ENCODE data around the gene E2F3. TPM values are rescaled to one million over a fixed set of nuclear protein-coding genes. Genes with fewer than 3 reads are reported as not detected.
A peak's percentile ranks its signal among the peaks of the same experiment; 100 is the strongest.

The E2F3 gene
- total and polyA plus RNA-seq, 10 of the 15 experiments (the other 5 are each of a cell fraction or from before 2014, with no cell fraction given) = 5.1 to 16.8 (median 10.6) TPM

DNA sequence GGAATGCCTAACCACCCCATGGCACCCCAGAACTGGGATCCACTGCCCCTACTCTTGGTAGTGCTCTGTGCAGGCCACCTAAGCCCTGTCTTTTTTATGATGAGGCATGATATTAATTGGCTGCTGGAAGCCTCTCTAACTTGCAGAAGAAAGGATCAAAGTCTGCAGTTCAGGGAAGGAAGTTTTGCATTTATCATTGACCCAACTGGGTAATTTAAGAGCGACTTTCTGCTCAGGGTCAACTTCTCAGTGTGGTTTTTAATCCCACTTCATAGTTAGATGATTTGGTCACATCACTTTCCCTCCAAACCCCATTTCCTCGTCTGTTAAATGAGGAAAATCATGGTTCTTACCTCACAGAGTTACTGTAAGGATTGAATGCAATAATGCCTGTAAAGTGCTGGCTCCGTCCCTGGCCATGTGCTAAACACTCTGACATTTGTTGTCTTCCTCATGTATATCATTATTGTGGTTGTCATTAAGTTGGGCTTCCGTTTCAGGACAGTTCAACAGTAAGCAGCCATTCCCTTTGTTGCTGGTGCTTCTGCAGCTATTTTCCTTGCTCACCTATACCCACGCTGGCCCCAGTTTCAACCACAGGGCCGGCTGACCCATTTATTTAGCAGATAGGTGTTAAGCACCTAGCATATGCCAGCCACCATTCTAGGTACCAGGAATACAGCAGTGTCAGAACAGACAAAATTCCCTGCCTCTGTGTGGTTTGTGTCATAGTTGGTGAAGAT lies 14.2 kb downstream of the E2F3 start:
- WGBS (ENCODE audit: insufficient coverage, insufficient replicate concordance, low lambda C conversion rate, missing lambda C conversion rate) = 65% methylated on average over 6 of the region's 6 CpGs
- Histone ChIP-seq H3K9ac (ENCODE audit: control insufficient read depth, insufficient read depth, low read length) (no peak overlapping the region), H3K4me1 (ENCODE audit: control insufficient read depth, insufficient read depth, low read length) (peaks cover 26% of the 10 kb centered on the region), H3K27ac (ENCODE audit: control insufficient read depth, insufficient read depth) (no peak overlapping the region; the same call in 1 of the 2 replicates), H3K4me2 (ENCODE audit: control insufficient read depth, insufficient read depth) (peak overlapping the region; percentile 28), H3K4me3 (peak overlapping the region; percentile 20; the same call in 1 of the 2 replicates), H3K9me3 (replicated peaks; ENCODE audit: control insufficient read depth, insufficient read depth, low read length) (no peaks in the 10 kb centered on the region), H4K20me1 (ENCODE audit: control insufficient read depth, insufficient read depth) (peaks cover 3% of the 10 kb centered on the region; the same call in 1 of the 2 replicates), H3K79me2 (ENCODE audit: control insufficient read depth, insufficient read depth, low read length) (peaks cover 92% of the 10 kb centered on the region), H2AFZ (ENCODE audit: control insufficient read depth, low read depth, low read length) (no peak overlapping the region), H3K27me3 (replicated peaks in 1 of 2; ENCODE audit: control insufficient read depth in 2 of 2, insufficient read depth in 2 of 2, low read length in 1 of 2) (no peaks in the 10 kb centered on the region), H3K36me3 (ENCODE audit: control insufficient read depth in 2 of 2, insufficient read depth in 2 of 2, low read length in 1 of 2) (peaks cover 3% of the 10 kb centered on the region in 2 experiments; a peak in 2 of 4 replicates)
- CTCF ChIA-PET = no interaction called here
- SMC1A ChIA-PET (ENCODE audit: uncharacterized antibody, unreplicated experiment) = interaction anchor here (0.7 to 3.9 kb wide), 5 partner anchors 9 to 251 kb away, joined by 3 to 30 read pairs (median 4); no protein-coding TSS in a partner anchor
- ATAC-seq (peak; percentile 61), FAIRE-seq (no peak), DNase-seq (ENCODE audit: low read depth, low spot score) (no peak)
- POLR2A ChIA-PET = no interaction called here
- intact Hi-C loops (cut with micrococcal nuclease; ENCODE audit: unreplicated experiment) (no loop called here), in situ Hi-C loops (cut with MboI) (no loop called here)
- RAD21 ChIA-PET (ENCODE audit: unreplicated experiment) = no interaction called here
- BruUV-seq (replicated peaks) = no TSS peak
- TF ChIP-seq SMARCA5 (IDR thresholded peaks at IDR 0.05) = no peak
- no peak for TF ChIP-seq MTA3 (IDR thresholded peaks at IDR 0.05; ENCODE audit: borderline replicate concordance, low read length)
- peak; percentile 26 for TF ChIP-seq CUX1 (IDR thresholded peaks at IDR 0.05; ENCODE audit: insufficient replicate concordance, low read depth, low read length)
- no peak for TF ChIP-seq NFYB (IDR thresholded peaks at IDR 0.05; ENCODE audit: insufficient read depth, low read depth, low read length)
- peak; percentile 40; the same call in 1 of the 2 replicates for TF ChIP-seq IKZF1 (conservative IDR thresholded peaks at IDR 0.05)
- no peak for TF ChIP-seq TCF12 (IDR thresholded peaks at IDR 0.05; ENCODE audit: low read depth, low read length)
- TF ChIP-seq, protein P1, sequence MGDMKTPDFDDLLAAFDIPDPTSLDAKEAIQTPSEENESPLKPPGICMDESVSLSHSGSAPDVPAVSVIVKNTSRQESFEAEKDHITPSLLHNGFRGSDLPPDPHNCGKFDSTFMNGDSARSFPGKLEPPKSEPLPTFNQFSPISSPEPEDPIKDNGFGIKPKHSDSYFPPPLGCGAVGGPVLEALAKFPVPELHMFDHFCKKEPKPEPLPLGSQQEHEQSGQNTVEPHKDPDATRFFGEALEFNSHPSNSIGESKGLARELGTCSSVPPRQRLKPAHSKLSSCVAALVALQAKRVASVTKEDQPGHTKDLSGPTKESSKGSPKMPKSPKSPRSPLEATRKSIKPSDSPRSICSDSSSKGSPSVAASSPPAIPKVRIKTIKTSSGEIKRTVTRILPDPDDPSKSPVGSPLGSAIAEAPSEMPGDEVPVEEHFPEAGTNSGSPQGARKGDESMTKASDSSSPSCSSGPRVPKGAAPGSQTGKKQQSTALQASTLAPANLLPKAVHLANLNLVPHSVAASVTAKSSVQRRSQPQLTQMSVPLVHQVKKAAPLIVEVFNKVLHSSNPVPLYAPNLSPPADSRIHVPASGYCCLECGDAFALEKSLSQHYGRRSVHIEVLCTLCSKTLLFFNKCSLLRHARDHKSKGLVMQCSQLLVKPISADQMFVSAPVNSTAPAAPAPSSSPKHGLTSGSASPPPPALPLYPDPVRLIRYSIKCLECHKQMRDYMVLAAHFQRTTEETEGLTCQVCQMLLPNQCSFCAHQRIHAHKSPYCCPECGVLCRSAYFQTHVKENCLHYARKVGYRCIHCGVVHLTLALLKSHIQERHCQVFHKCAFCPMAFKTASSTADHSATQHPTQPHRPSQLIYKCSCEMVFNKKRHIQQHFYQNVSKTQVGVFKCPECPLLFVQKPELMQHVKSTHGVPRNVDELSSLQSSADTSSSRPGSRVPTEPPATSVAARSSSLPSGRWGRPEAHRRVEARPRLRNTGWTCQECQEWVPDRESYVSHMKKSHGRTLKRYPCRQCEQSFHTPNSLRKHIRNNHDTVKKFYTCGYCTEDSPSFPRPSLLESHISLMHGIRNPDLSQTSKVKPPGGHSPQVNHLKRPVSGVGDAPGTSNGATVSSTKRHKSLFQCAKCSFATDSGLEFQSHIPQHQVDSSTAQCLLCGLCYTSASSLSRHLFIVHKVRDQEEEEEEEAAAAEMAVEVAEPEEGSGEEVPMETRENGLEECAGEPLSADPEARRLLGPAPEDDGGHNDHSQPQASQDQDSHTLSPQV (IDR thresholded peaks at IDR 0.05) = no peak
- TF ChIP-seq RFX5 (IDR thresholded peaks at IDR 0.05; ENCODE audit: low read depth, low read length) = no peak
- TF ChIP-seq USF1 (IDR thresholded peaks at IDR 0.05; ENCODE audit: borderline replicate concordance, extremely low read length, insufficient read depth, low read depth, low read length) = no peak
- TF ChIP-seq NR2C2 (IDR thresholded peaks at IDR 0.05; ENCODE audit: borderline replicate concordance, control insufficient read depth, insufficient read length, low read depth) = no peak
- TF ChIP-seq IKZF2 (IDR thresholded peaks at IDR 0.05) = 0 out of 4 replicates have a peak, but pooled peaks of 1 of the 2 experiments have one; percentile 22
- TF ChIP-seq ZBED1 (IDR thresholded peaks at IDR 0.05; ENCODE audit: borderline replicate concordance) = no peak
- TF ChIP-seq ESRRA (IDR thresholded peaks at IDR 0.05; ENCODE audit: low read length) = no peak
